H9 (cell line): ENCODE results near the gene TXNDC11. TPM values are rescaled to one million over a fixed set of nuclear protein-coding genes. Genes with fewer than 3 reads are reported as not detected.

ENCODE experiments used
- DNase-seq: peaks from one replicate; pipeline ENCODE4 v3.0.0-alpha.2; 2017
- H2AFZ ChIP-seq: one replicate; pipeline ENCODE4 v1.6.1; 2013; ENCODE audit warnings: mild to moderate bottlenecking, low read length, control low read depth, moderate library complexity
- H2AK5ac ChIP-seq: 2 replicates; pipeline ENCODE4 v1.6.1; 2013; ENCODE audit warnings: low read length, control low read depth, mixed read lengths; ENCODE audit not compliant: insufficient read length
- H2BK120ac ChIP-seq: one replicate; pipeline ENCODE4 v1.6.1; 2013; ENCODE audit warnings: low read depth, mild to moderate bottlenecking, low read length, control low read depth, inconsistent platforms; ENCODE audit not compliant: poor library complexity, severe bottlenecking
- H2BK12ac ChIP-seq: 2 replicates; pipeline ENCODE4 v1.6.1; 2013; ENCODE audit warnings: low read length, control low read depth, mixed read lengths, low read depth; ENCODE audit not compliant: insufficient read length
- H2BK15ac ChIP-seq: 2 replicates; pipeline ENCODE4 v1.6.1; 2013; ENCODE audit warnings: low read depth, low read length, control low read depth
- H2BK20ac ChIP-seq: one replicate; pipeline ENCODE4 v1.6.1; 2013; ENCODE audit warnings: low read depth, mild to moderate bottlenecking, low read length, control low read depth, inconsistent platforms; ENCODE audit not compliant: poor library complexity, severe bottlenecking
- H2BK5ac ChIP-seq: 2 replicates; pipeline ENCODE4 v1.6.1; 2013; ENCODE audit warnings: low read length, control low read depth, mixed read lengths; ENCODE audit not compliant: insufficient read length
- H3K14ac ChIP-seq: 2 replicates; pipeline ENCODE4 v1.6.1; 2013; ENCODE audit warnings: low read length, control low read depth; ENCODE audit not compliant: insufficient read depth
- H3K18ac ChIP-seq: 2 replicates; pipeline ENCODE4 v1.6.1; 2013; ENCODE audit warnings: low read depth, mild to moderate bottlenecking, mixed read lengths, low read length, control low read depth; ENCODE audit not compliant: insufficient read length
- H3K23ac ChIP-seq: 2 replicates; pipeline ENCODE4 v1.6.1; 2013; ENCODE audit warnings: low read length, control low read depth, mixed read lengths, low read depth; ENCODE audit not compliant: insufficient read length
- H3K23me2 ChIP-seq: 2 replicates; pipeline ENCODE4 v1.6.1; 2013; ENCODE audit warnings: low read depth, mild to moderate bottlenecking, mixed read lengths, low read length, control low read depth; ENCODE audit not compliant: insufficient read length, poor library complexity, severe bottlenecking
- H3K27ac ChIP-seq: 2 replicates; pipeline ENCODE4 v1.5.1; 2013; ENCODE audit warnings: low read length, control low read depth, mixed read lengths, low read depth; ENCODE audit not compliant: insufficient read length
- H3K27me3 ChIP-seq: 2 replicates; pipeline ENCODE4 v1.6.1; 2013; ENCODE audit warnings: low read length, control low read depth, inconsistent platforms; ENCODE audit not compliant: insufficient read depth
- H3K4ac ChIP-seq: 2 replicates; pipeline ENCODE4 v1.6.1; 2013; ENCODE audit warnings: low read depth, mild to moderate bottlenecking, control low read depth, inconsistent platforms, low read length, moderate library complexity
- H3K4me1 ChIP-seq: 2 replicates; pipeline ENCODE4 v1.6.1; 2013; ENCODE audit warnings: low read length, control low read depth, inconsistent platforms; ENCODE audit not compliant: insufficient read depth
- H3K4me2 ChIP-seq: 2 replicates; pipeline ENCODE4 v1.6.1; 2013; ENCODE audit warnings: low read length, control low read depth, mixed read lengths; ENCODE audit not compliant: insufficient read length, insufficient read depth
- H3K56ac ChIP-seq: 2 replicates; pipeline ENCODE4 v1.6.1; 2013; ENCODE audit warnings: low read depth, mild to moderate bottlenecking, mixed read lengths, low read length, control low read depth; ENCODE audit not compliant: insufficient read length
- H3K79me1 ChIP-seq: 2 replicates; pipeline ENCODE4 v1.6.1; 2013; ENCODE audit warnings: low read depth, mild to moderate bottlenecking, moderate library complexity, low read length, control low read depth, inconsistent platforms; ENCODE audit not compliant: insufficient read depth, poor library complexity, severe bottlenecking
- H3K79me2 ChIP-seq: 2 replicates; pipeline ENCODE4 v1.6.1; 2013; ENCODE audit warnings: low read length, control low read depth, inconsistent platforms; ENCODE audit not compliant: insufficient read depth
- H3K9ac ChIP-seq: 2 replicates; pipeline ENCODE4 v1.6.1; 2013; ENCODE audit warnings: low read length, control low read depth, mixed read lengths; ENCODE audit not compliant: insufficient read length; ENCODE audit errors: extremely low read depth
- H3K9me3 ChIP-seq: one replicate; pipeline ENCODE4 v1.6.1; 2013; ENCODE audit warnings: low read depth, low read length, inconsistent platforms; ENCODE audit not compliant: control insufficient read depth
- H3T11ph ChIP-seq: one replicate; pipeline ENCODE4 v1.6.1; 2013; ENCODE audit warnings: mild to moderate bottlenecking, low read length, control low read depth, inconsistent platforms
- H4K20me1 ChIP-seq: one replicate; pipeline ENCODE4 v1.6.1; 2013; ENCODE audit not compliant: control insufficient read depth, insufficient read length, insufficient read depth
- H4K5ac ChIP-seq: 2 replicates; pipeline ENCODE4 v1.6.1; 2013; ENCODE audit warnings: low read depth, mild to moderate bottlenecking, mixed read lengths, low read length, control low read depth; ENCODE audit not compliant: insufficient read length
- H4K8ac ChIP-seq: replicated peaks from 2 replicates; pipeline ENCODE4 v1.6.1; 2013; ENCODE audit warnings: low read length, control low read depth, mixed read lengths, low read depth; ENCODE audit not compliant: insufficient read length
- H4K91ac ChIP-seq: 2 replicates; pipeline ENCODE4 v1.6.1; 2013; ENCODE audit warnings: low read depth, mild to moderate bottlenecking, moderate library complexity, mixed read lengths, low read length, control low read depth; ENCODE audit not compliant: insufficient read length
- H3K27ac Mint-ChIP-seq, 3 experiments: 2 replicates in 2 of 3; 3 replicates in 1 of 3; pipeline ENCODE4 v1.8.0; 2020 to 2021; ENCODE audit warnings: mixed read lengths in 3 of 3, mild to moderate bottlenecking in 1 of 3, moderate library complexity in 1 of 3
- H3K27me3 Mint-ChIP-seq: 2 replicates; pipeline ENCODE4 v1.8.0; 2021; ENCODE audit warnings: low read depth, mild to moderate bottlenecking, moderate library complexity, mixed read lengths
- H3K36me3 Mint-ChIP-seq, 3 experiments: 2 replicates in 2 of 3; 3 replicates in 1 of 3; pipeline ENCODE4 v1.8.0; 2020 to 2021; ENCODE audit warnings: low read depth in 3 of 3, mixed read lengths in 3 of 3; ENCODE audit not compliant: insufficient read depth in 1 of 3
- H3K4me1 Mint-ChIP-seq, 2 experiments: 2 replicates each; pipeline ENCODE4 v1.8.0; 2020; ENCODE audit warnings: mixed read lengths in 2 of 2
- H3K4me3 Mint-ChIP-seq, 2 experiments: 2 replicates in 1 of 2; 3 replicates in 1 of 2; pipeline ENCODE4 v1.8.0; 2020 to 2021; ENCODE audit warnings: mild to moderate bottlenecking in 2 of 2, mixed read lengths in 2 of 2, moderate library complexity in 1 of 2
- H3K9me3 Mint-ChIP-seq, 2 experiments: 2 replicates in 1 of 2; 3 replicates in 1 of 2; pipeline ENCODE4 v1.8.0; 2020; ENCODE audit warnings: mild to moderate bottlenecking in 2 of 2, mixed read lengths in 2 of 2, moderate library complexity in 1 of 2
- CTCF ChIP-seq: fragments of 200-600 bp; sonication (generic); conservative IDR thresholded peaks from 3 replicates; pipeline ENCODE4 v1.8.0; 2021; ENCODE audit warnings: antibody characterized with exemption, mild to moderate bottlenecking
- WGBS: extraction: QIAGEN DNeasy Blood & Tissue Kit; methylation state at CpG from one replicate; pipeline ENCODE4 v1.1.7; 2013; ENCODE audit warnings: missing lambda C conversion rate, low lambda C conversion rate, mixed read lengths; ENCODE audit not compliant: insufficient read length; ENCODE audit errors: extremely low coverage; 5-methylcytosine and 5-hydroxymethylcytosine counted together
- total RNA-seq: library from RNA; stranded (reverse); gene quantifications from 2 replicates; pipeline ENCODE4 v1.2.1, GENCODE V29; 2021

Gene TXNDC11
- total RNA-seq, 1 experiment from 2014 or later = 12.2 TPM

- Mint-ChIP-seq H3K27me3 (no peaks in the 10 kb centered on the region), H3K36me3 (peaks cover 4 to 52% (median 41%) of the 10 kb centered on the region in 3 experiments; a peak in 6 of 7 replicates), H3K4me1 (no peaks in the 10 kb centered on the region), H3K9me3 (no peaks in the 10 kb centered on the region), H3K27ac (0 out of 7 replicates have a peak overlapping the region, but pooled peaks of 1 of the 3 experiments have one; percentile 44), H3K4me3 (no peak overlapping the region)
- DNase-seq = no peak
- H3K4me2 ChIP-seq = no peak overlapping the region
- no peak overlapping the region for H2BK20ac ChIP-seq
- H3K79me2 ChIP-seq = no peaks in the 10 kb centered on the region
- H3K18ac ChIP-seq = no peak overlapping the region
- no peaks in the 10 kb centered on the region for H3K27me3 ChIP-seq
- no peak overlapping the region for H2BK12ac ChIP-seq
- H2BK15ac ChIP-seq = no peak overlapping the region
- no peaks in the 10 kb centered on the region for H4K20me1 ChIP-seq
- H4K91ac ChIP-seq = no peak overlapping the region
- H3K79me1 ChIP-seq = no peaks in the 10 kb centered on the region
- H3K9ac ChIP-seq = no peak overlapping the region
- no peak for TF ChIP-seq CTCF
- no peak overlapping the region for H2BK5ac ChIP-seq
- H3K14ac ChIP-seq = no peak overlapping the region
- H3K23ac ChIP-seq = no peak overlapping the region
- H3K23me2 ChIP-seq = no peaks in the 10 kb centered on the region
- H3K56ac ChIP-seq = no peak overlapping the region
- no peaks in the 10 kb centered on the region for H3K4me1 ChIP-seq
- no CpG with 5 or more reads among the region's 3 CpGs for WGBS
- H3T11ph ChIP-seq = no peak overlapping the region
- H3K27ac ChIP-seq = no peak overlapping the region
- H2AK5ac ChIP-seq = no peak overlapping the region
- no peak overlapping the region for H4K8ac ChIP-seq
- no peaks in the 10 kb centered on the region for H3K9me3 ChIP-seq
- H4K5ac ChIP-seq = no peak overlapping the region
- H2AFZ ChIP-seq = no peak overlapping the region
- H3K4ac ChIP-seq = no peak overlapping the region
- H2BK120ac ChIP-seq = no peak overlapping the region
These were observed 12.9 kb downstream of the TXNDC11 start for GRCh38 chr16:11729787-11730186.
